ENCODE measurements around the gene CDH18.

Gene CDH18

DNA sequence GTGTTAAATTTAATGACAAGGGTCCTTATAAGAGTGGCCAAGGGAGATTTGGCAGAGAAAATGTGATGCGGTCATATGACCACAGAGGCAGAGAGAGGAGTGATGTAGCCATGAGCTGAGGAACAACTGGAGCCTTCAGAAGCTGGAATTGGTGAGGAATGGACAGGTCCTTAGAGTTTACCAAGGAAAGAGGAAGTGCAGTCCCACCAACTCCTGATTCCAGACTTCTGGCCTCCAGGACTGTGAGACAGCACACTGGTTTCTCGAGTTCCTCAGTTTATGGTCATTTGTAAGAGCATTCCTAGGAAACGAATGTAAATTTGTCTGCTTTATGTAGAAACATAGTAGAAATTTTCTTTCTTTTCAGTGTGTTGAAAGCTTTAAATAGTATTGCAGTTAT lies 410.1 kb downstream of the CDH18 start:
- TF ChIP-seq RARB (CRISPR knock-in tag; IDR thresholded peaks at IDR 0.05), result no peak
- no peak for TF ChIP-seq BACH2 (CRISPR knock-in tag; IDR thresholded peaks at IDR 0.05; ENCODE audit: borderline replicate concordance)
- TF ChIP-seq ZNF8 (CRISPR knock-in tag; IDR thresholded peaks at IDR 0.05), result no peak
- TF ChIP-seq, protein P1, sequence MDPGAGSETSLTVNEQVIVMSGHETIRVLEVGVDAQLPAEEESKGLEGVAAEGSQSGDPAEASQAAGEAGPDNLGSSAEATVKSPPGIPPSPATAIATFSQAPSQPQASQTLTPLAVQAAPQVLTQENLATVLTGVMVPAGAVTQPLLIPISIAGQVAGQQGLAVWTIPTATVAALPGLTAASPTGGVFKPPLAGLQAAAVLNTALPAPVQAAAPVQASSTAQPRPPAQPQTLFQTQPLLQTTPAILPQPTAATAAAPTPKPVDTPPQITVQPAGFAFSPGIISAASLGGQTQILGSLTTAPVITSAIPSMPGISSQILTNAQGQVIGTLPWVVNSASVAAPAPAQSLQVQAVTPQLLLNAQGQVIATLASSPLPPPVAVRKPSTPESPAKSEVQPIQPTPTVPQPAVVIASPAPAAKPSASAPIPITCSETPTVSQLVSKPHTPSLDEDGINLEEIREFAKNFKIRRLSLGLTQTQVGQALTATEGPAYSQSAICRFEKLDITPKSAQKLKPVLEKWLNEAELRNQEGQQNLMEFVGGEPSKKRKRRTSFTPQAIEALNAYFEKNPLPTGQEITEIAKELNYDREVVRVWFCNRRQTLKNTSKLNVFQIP (CRISPR knock-in tag; IDR thresholded peaks at IDR 0.05; ENCODE audit: borderline replicate concordance, low read depth), result no peak
- TF ChIP-seq GLIS3 (CRISPR knock-in tag; IDR thresholded peaks at IDR 0.05), result no peak
- no peak for TF ChIP-seq ZFP30 (CRISPR knock-in tag; IDR thresholded peaks at IDR 0.05)
- TF ChIP-seq, protein P2, sequence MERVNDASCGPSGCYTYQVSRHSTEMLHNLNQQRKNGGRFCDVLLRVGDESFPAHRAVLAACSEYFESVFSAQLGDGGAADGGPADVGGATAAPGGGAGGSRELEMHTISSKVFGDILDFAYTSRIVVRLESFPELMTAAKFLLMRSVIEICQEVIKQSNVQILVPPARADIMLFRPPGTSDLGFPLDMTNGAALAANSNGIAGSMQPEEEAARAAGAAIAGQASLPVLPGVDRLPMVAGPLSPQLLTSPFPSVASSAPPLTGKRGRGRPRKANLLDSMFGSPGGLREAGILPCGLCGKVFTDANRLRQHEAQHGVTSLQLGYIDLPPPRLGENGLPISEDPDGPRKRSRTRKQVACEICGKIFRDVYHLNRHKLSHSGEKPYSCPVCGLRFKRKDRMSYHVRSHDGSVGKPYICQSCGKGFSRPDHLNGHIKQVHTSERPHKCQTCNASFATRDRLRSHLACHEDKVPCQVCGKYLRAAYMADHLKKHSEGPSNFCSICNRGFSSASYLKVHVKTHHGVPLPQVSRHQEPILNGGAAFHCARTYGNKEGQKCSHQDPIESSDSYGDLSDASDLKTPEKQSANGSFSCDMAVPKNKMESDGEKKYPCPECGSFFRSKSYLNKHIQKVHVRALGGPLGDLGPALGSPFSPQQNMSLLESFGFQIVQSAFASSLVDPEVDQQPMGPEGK (CRISPR knock-in tag; IDR thresholded peaks at IDR 0.05; ENCODE audit: borderline replicate concordance), result no peak
- TF ChIP-seq, protein P3, sequence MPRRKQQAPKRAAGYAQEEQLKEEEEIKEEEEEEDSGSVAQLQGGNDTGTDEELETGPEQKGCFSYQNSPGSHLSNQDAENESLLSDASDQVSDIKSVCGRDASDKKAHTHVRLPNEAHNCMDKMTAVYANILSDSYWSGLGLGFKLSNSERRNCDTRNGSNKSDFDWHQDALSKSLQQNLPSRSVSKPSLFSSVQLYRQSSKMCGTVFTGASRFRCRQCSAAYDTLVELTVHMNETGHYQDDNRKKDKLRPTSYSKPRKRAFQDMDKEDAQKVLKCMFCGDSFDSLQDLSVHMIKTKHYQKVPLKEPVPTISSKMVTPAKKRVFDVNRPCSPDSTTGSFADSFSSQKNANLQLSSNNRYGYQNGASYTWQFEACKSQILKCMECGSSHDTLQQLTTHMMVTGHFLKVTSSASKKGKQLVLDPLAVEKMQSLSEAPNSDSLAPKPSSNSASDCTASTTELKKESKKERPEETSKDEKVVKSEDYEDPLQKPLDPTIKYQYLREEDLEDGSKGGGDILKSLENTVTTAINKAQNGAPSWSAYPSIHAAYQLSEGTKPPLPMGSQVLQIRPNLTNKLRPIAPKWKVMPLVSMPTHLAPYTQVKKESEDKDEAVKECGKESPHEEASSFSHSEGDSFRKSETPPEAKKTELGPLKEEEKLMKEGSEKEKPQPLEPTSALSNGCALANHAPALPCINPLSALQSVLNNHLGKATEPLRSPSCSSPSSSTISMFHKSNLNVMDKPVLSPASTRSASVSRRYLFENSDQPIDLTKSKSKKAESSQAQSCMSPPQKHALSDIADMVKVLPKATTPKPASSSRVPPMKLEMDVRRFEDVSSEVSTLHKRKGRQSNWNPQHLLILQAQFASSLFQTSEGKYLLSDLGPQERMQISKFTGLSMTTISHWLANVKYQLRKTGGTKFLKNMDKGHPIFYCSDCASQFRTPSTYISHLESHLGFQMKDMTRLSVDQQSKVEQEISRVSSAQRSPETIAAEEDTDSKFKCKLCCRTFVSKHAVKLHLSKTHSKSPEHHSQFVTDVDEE (CRISPR knock-in tag; IDR thresholded peaks at IDR 0.05), result no peak
- TF ChIP-seq ZFP3 (CRISPR knock-in tag; IDR thresholded peaks at IDR 0.05), result no peak
- no peak for TF ChIP-seq TOX (CRISPR knock-in tag; IDR thresholded peaks at IDR 0.05; ENCODE audit: borderline replicate concordance)
- no peak for ATAC-seq

DNA sequence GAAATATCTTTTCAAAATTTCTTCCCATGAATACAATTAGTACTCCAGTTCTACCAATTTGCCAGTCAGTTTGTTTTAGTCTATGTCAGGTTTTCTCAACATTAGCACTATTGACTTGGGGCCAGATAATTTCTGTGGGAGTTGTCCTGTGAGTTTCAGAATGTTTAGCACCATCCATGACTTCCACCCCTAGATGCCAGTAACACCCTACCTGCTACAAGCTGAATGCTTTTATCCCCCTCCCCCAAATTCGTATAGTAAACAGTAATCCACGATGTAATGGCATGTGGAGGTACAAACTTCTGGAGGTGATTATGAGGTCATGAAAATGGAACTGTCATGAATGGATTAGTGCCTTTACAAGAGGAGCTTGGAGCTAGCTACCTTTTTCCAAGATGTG lies 420.0 kb downstream of the CDH18 start:
- TF ChIP-seq SNAI2 (CRISPR knock-in tag; IDR thresholded peaks at IDR 0.05), result no peak
- TF ChIP-seq, protein P4, sequence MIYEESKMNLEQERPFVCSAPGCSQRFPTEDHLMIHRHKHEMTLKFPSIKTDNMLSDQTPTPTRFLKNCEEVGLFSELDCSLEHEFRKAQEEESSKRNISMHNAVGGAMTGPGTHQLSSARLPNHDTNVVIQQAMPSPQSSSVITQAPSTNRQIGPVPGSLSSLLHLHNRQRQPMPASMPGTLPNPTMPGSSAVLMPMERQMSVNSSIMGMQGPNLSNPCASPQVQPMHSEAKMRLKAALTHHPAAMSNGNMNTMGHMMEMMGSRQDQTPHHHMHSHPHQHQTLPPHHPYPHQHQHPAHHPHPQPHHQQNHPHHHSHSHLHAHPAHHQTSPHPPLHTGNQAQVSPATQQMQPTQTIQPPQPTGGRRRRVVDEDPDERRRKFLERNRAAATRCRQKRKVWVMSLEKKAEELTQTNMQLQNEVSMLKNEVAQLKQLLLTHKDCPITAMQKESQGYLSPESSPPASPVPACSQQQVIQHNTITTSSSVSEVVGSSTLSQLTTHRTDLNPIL (CRISPR knock-in tag; IDR thresholded peaks at IDR 0.05; ENCODE audit: low read depth), result no peak
- TF ChIP-seq ARNTL (CRISPR knock-in tag; IDR thresholded peaks at IDR 0.05; ENCODE audit: borderline replicate concordance, low read depth), result no peak
- no peak for TF ChIP-seq ZNF8 (CRISPR knock-in tag; IDR thresholded peaks at IDR 0.05)
- TF ChIP-seq BACH2 (CRISPR knock-in tag; IDR thresholded peaks at IDR 0.05; ENCODE audit: borderline replicate concordance), result no peak
- TF ChIP-seq, protein P3 (CRISPR knock-in tag; IDR thresholded peaks at IDR 0.05), result no peak
- no peak for TF ChIP-seq ZFP30 (CRISPR knock-in tag; IDR thresholded peaks at IDR 0.05)
- no peak for TF ChIP-seq ZNF565 (CRISPR knock-in tag; conservative IDR thresholded peaks at IDR 0.05; ENCODE audit: low read depth)
- TF ChIP-seq ISL1 (CRISPR knock-in tag; IDR thresholded peaks at IDR 0.05), result no peak
- no peak for TF ChIP-seq GLIS3 (CRISPR knock-in tag; IDR thresholded peaks at IDR 0.05)
- no peak for TF ChIP-seq CSDC2 (CRISPR knock-in tag; IDR thresholded peaks at IDR 0.05)
- no peak for ATAC-seq

DNA sequence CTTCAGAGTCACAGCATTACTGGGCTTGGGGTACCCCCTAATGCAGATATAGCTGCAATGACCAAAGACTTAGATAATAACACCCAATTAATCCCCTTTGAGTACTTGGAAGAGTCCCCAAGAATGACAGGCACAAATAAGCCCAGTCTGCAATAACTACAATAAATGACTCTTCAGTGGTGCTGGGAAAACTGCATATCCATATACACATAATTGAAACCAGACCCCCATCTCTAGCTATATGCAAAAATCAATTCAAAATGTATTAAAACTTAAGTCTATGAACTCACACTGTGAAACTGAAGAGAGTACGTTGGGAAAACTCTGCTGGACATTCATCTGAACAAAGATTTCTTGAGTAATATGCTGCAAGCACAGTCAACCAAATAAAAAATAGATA lies 422.5 kb downstream of the CDH18 start:
- TF ChIP-seq ZNF8 (CRISPR knock-in tag; IDR thresholded peaks at IDR 0.05) (no peak), TCF4 (CRISPR knock-in tag; IDR thresholded peaks at IDR 0.05; ENCODE audit: borderline replicate concordance) (no peak), ZFP3 (CRISPR knock-in tag; IDR thresholded peaks at IDR 0.05) (no peak), RARB (CRISPR knock-in tag; IDR thresholded peaks at IDR 0.05) (no peak), ZC3H10 (CRISPR knock-in tag; IDR thresholded peaks at IDR 0.05) (no peak), GLIS3 (CRISPR knock-in tag; IDR thresholded peaks at IDR 0.05) (no peak), PPARA (CRISPR knock-in tag; IDR thresholded peaks at IDR 0.05; ENCODE audit: borderline replicate concordance) (no peak), ARNTL (CRISPR knock-in tag; IDR thresholded peaks at IDR 0.05; ENCODE audit: borderline replicate concordance, low read depth) (no peak), TOX (CRISPR knock-in tag; IDR thresholded peaks at IDR 0.05; ENCODE audit: borderline replicate concordance) (no peak)
- TF ChIP-seq, protein P3 (CRISPR knock-in tag; IDR thresholded peaks at IDR 0.05), result no peak
- TF ChIP-seq, protein P5, sequence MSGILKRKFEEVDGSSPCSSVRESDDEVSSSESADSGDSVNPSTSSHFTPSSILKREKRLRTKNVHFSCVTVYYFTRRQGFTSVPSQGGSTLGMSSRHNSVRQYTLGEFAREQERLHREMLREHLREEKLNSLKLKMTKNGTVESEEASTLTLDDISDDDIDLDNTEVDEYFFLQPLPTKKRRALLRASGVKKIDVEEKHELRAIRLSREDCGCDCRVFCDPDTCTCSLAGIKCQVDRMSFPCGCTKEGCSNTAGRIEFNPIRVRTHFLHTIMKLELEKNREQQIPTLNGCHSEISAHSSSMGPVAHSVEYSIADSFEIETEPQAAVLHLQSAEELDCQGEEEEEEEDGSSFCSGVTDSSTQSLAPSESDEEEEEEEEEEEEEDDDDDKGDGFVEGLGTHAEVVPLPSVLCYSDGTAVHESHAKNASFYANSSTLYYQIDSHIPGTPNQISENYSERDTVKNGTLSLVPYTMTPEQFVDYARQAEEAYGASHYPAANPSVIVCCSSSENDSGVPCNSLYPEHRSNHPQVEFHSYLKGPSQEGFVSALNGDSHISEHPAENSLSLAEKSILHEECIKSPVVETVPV (CRISPR knock-in tag; IDR thresholded peaks at IDR 0.05), result no peak
- TF ChIP-seq, protein P4 (CRISPR knock-in tag; IDR thresholded peaks at IDR 0.05; ENCODE audit: low read depth), result no peak
- no peak for ATAC-seq

All from SK-N-SH treated with all-trans-retinoic acid at 6 μM for 48 hours (cell line).